Loucy (cell line): ENCODE data around the gene SUGP2.

Source experiments
- H2AFZ ChIP-seq: fragments of 200-600 bp; sonication (generic); 2 replicates; pipeline ENCODE4 v1.6.0; 2016; ENCODE audit warnings: antibody characterized with exemption, mild to moderate bottlenecking, low read length, moderate library complexity
- H3F3A ChIP-seq: fragments of 200-600 bp; 2 replicates; pipeline ENCODE4 v1.6.0; 2016; ENCODE audit warnings: antibody characterized with exemption, low read depth, mild to moderate bottlenecking
- H3K27me3 ChIP-seq: fragments of 200-600 bp; sonication (generic); 2 replicates; pipeline ENCODE4 v1.6.1; 2014; ENCODE audit warnings: low read length, mild to moderate bottlenecking; ENCODE audit not compliant: insufficient read depth, poor library complexity, severe bottlenecking
- H3K36me3 ChIP-seq: fragments of 200-600 bp; sonication (generic); 2 replicates; pipeline ENCODE4 v1.6.1; 2016; ENCODE audit warnings: low read length; ENCODE audit not compliant: insufficient read depth
- H3K4me1 ChIP-seq: fragments of 200-600 bp; sonication (generic); 2 replicates; pipeline ENCODE4 v1.5.1; 2014; ENCODE audit warnings: low read length, mild to moderate bottlenecking; ENCODE audit not compliant: insufficient read depth, poor library complexity, severe bottlenecking
- H3K4me2 ChIP-seq: fragments of 200-600 bp; sonication (generic); 2 replicates; pipeline ENCODE4 v1.6.0; 2014; ENCODE audit warnings: antibody characterized with exemption, low read length, low read depth, mild to moderate bottlenecking; ENCODE audit not compliant: poor library complexity, severe bottlenecking
- H3K4me3 ChIP-seq: fragments of 200-600 bp; sonication (generic); 2 replicates; pipeline ENCODE4 v1.5.1; 2014; ENCODE audit warnings: low read length, mild to moderate bottlenecking, mixed read lengths; ENCODE audit not compliant: poor library complexity, severe bottlenecking
- H3K79me2 ChIP-seq: fragments of 200-600 bp; sonication (generic); 2 replicates; pipeline ENCODE4 v1.6.1; 2014; ENCODE audit warnings: low read length; ENCODE audit not compliant: insufficient read depth
- H3K9ac ChIP-seq: fragments of 200-600 bp; sonication (generic); 2 replicates; pipeline ENCODE4 v1.6.0; 2014; ENCODE audit warnings: mild to moderate bottlenecking, low read depth, low read length, moderate library complexity; ENCODE audit not compliant: poor library complexity, severe bottlenecking
- H3K9me2 ChIP-seq: fragments of 200-600 bp; sonication (generic); replicated peaks from 2 replicates; pipeline ENCODE4 v1.6.1; 2016; ENCODE audit warnings: low read depth, low read length, mixed read lengths
- H3K9me3 ChIP-seq: fragments of 200-600 bp; sonication (generic); 2 replicates; pipeline ENCODE4 v1.6.1; 2014; ENCODE audit warnings: mild to moderate bottlenecking, antibody characterized with exemption, low read length, low read depth; ENCODE audit not compliant: insufficient read depth
- H4K20me1 ChIP-seq: fragments of 200-600 bp; sonication (generic); 2 replicates; pipeline ENCODE4 v1.6.0; 2014; ENCODE audit warnings: antibody characterized with exemption, low read length, mild to moderate bottlenecking; ENCODE audit not compliant: insufficient read depth, poor library complexity, severe bottlenecking
- EZH2phosphoT487 ChIP-seq: fragments of 200-600 bp; IDR thresholded peaks from 2 replicates; pipeline ENCODE4 v1.6.1; 2018; ENCODE audit warnings: antibody characterized with exemption, mild to moderate bottlenecking, moderate library complexity, borderline replicate concordance
- TF ChIP-seq, protein P1 (sequence below): fragments of 200-600 bp; sonication (generic); conservative IDR thresholded peaks from 2 replicates; pipeline ENCODE4 v1.5.1; 2014; ENCODE audit warnings: mild to moderate bottlenecking, antibody characterized with exemption, low read length

The SUGP2 gene

DNA sequence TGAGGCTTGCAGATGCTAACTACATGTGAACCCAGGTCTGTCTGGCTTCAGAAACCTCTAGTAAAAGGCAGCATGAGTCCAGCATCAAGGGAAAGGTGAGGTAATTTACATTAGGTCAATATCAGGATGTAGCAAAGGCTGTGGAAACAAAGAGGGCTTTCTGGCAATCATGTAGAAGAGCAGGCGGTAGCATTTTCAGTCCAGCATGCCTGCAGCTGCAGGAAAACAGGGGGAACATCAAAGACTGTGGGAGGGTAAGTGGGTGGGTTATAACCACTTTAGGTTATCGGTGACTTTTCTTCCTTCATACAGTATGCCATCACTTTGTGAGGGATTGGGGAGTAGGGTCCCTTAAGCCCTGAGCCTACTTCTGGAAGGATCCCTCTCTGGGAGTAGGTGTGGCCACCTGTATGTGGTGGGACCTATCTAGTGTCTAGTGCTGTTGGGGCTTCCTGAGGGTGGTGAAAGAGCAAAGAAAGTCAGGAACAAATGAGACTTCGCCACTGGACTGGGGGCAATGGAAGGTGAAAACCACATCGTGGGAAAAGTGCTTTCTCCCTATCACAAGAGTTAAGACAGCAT, 10.8 kb downstream of the SUGP2 start:
- Histone ChIP-seq H3F3A (no peaks in the 10 kb centered on the region), H3K36me3 (peaks cover 68% of the 10 kb centered on the region; the same call in 1 of the 2 replicates), H3K79me2 (peaks cover 85% of the 10 kb centered on the region), H3K4me1 (peaks cover 19% of the 10 kb centered on the region), H3K4me3 (peak overlapping the region; percentile 57), H3K9me2 (no peaks in the 10 kb centered on the region), H3K9me3 (no peaks in the 10 kb centered on the region), H2AFZ (no peak overlapping the region), H4K20me1 (peaks cover 72% of the 10 kb centered on the region), H3K4me2 (peak overlapping the region; percentile 69), H3K27me3 (no peaks in the 10 kb centered on the region), H3K9ac (peak overlapping the region; percentile 20)
- TF ChIP-seq EZH2phosphoT487: no peak
- TF ChIP-seq, protein P1, sequence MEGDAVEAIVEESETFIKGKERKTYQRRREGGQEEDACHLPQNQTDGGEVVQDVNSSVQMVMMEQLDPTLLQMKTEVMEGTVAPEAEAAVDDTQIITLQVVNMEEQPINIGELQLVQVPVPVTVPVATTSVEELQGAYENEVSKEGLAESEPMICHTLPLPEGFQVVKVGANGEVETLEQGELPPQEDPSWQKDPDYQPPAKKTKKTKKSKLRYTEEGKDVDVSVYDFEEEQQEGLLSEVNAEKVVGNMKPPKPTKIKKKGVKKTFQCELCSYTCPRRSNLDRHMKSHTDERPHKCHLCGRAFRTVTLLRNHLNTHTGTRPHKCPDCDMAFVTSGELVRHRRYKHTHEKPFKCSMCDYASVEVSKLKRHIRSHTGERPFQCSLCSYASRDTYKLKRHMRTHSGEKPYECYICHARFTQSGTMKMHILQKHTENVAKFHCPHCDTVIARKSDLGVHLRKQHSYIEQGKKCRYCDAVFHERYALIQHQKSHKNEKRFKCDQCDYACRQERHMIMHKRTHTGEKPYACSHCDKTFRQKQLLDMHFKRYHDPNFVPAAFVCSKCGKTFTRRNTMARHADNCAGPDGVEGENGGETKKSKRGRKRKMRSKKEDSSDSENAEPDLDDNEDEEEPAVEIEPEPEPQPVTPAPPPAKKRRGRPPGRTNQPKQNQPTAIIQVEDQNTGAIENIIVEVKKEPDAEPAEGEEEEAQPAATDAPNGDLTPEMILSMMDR: no peak

- Histone ChIP-seq H3K27me3 (no peaks in the 10 kb centered on the region), H2AFZ (no peak overlapping the region), H3K36me3 (peaks cover 68% of the 10 kb centered on the region; the same call in 1 of the 2 replicates), H3K79me2 (peaks cover 85% of the 10 kb centered on the region), H3K9ac (no peak overlapping the region), H3K9me2 (no peaks in the 10 kb centered on the region), H3K4me1 (peaks cover 19% of the 10 kb centered on the region), H3K9me3 (no peaks in the 10 kb centered on the region), H3K4me2 (peak overlapping the region; percentile 69), H4K20me1 (peaks cover 67% of the 10 kb centered on the region), H3K4me3 (peak overlapping the region; percentile 39), H3F3A (no peaks in the 10 kb centered on the region)
- TF ChIP-seq, protein P1: no peak
- no peak for TF ChIP-seq EZH2phosphoT487
Measured at GRCh38 chr19:19021115-19021514, 12.2 kb downstream of the SUGP2 start.

GRCh38 chr19:19010551-19010950, 22.8 kb downstream of the SUGP2 start:
- no peaks in the 10 kb centered on the region for H3K27me3 ChIP-seq
- no peak overlapping the region for H3K9ac ChIP-seq
- no peaks in the 10 kb centered on the region for H3K9me2 ChIP-seq
- no peaks in the 10 kb centered on the region for H3K9me3 ChIP-seq
- H2AFZ ChIP-seq: no peak overlapping the region
- H3K4me2 ChIP-seq: no peak overlapping the region
- TF ChIP-seq EZH2phosphoT487: no peak
- TF ChIP-seq, protein P1: no peak
- no peak overlapping the region for H3K4me3 ChIP-seq
- no peaks in the 10 kb centered on the region for H3K4me1 ChIP-seq
- H3K36me3 ChIP-seq: peaks cover 87% of the 10 kb centered on the region; the same call in 1 of the 2 replicates
- H3F3A ChIP-seq: no peaks in the 10 kb centered on the region
- H3K79me2 ChIP-seq: peaks cover 18% of the 10 kb centered on the region; the same call in 1 of the 2 replicates
- H4K20me1 ChIP-seq: peaks cover 14% of the 10 kb centered on the region
